IMR-90 (cell line): ENCODE measurements around the gene SYTL2.

ENCODE experiments used
- BHLHE40 ChIP-seq: fragments of 150-350 bp; IDR thresholded peaks from 2 replicates; pipeline ENCODE4 v1.6.1; 2016; ENCODE audit warnings: mild to moderate bottlenecking, low read depth, low read length
- CEBPB ChIP-seq: IDR thresholded peaks from 2 replicates; pipeline ENCODE4 v1.6.1; 2012; ENCODE audit warnings: low read depth, low read length, improper control_type of control experiment
- CTCF ChIP-seq: conservative IDR thresholded peaks from 2 replicates; pipeline ENCODE4 v1.5.1; 2012; ENCODE audit warnings: mild to moderate bottlenecking, low read depth, low read length, improper control_type of control experiment
- FOS ChIP-seq: fragments of 150-350 bp; IDR thresholded peaks from 2 replicates; pipeline ENCODE4 v1.6.1; 2016; ENCODE audit warnings: low read depth, low read length
- MAFK ChIP-seq: IDR thresholded peaks from 2 replicates; pipeline ENCODE4 v1.6.1; 2012; ENCODE audit warnings: low read depth, low read length, improper control_type of control experiment
- MAZ ChIP-seq: IDR thresholded peaks from 2 replicates; pipeline ENCODE4 v1.6.1; 2012; ENCODE audit warnings: low read depth, mild to moderate bottlenecking, low read length, improper control_type of control experiment, moderate library complexity, borderline replicate concordance
- MXI1 ChIP-seq: IDR thresholded peaks from 2 replicates; pipeline ENCODE4 v1.6.1; 2012; ENCODE audit warnings: low read depth, mild to moderate bottlenecking, low read length, moderate library complexity, borderline replicate concordance
- POLR2A ChIP-seq: IDR thresholded peaks from 2 replicates; pipeline ENCODE4 v1.6.1; 2012; ENCODE audit warnings: mild to moderate bottlenecking, low read depth, low read length
- RAD21 ChIP-seq: IDR thresholded peaks from 2 replicates; pipeline ENCODE4 v1.6.1; 2012; ENCODE audit warnings: low read length, improper control_type of control experiment
- RCOR1 ChIP-seq: IDR thresholded peaks from 2 replicates; pipeline ENCODE4 v1.6.1; 2012; ENCODE audit warnings: mild to moderate bottlenecking, low read length, improper control_type of control experiment; ENCODE audit not compliant: insufficient replicate concordance
- SMC3 ChIP-seq: fragments of 150-350 bp; IDR thresholded peaks from 2 replicates; pipeline ENCODE4 v1.6.1; 2016; ENCODE audit warnings: low read depth, mild to moderate bottlenecking, antibody characterized with exemption, low read length, moderate library complexity
- USF2 ChIP-seq: fragments of 150-350 bp; IDR thresholded peaks from 2 replicates; pipeline ENCODE4 v1.6.1; 2017; ENCODE audit warnings: mild to moderate bottlenecking, antibody characterized with exemption, low read length, low read depth

GRCh38 chr11:85651118-85651517 lies 159.8 kb downstream of the SYTL2 start:
- no peak for TF ChIP-seq CTCF
- no peak for TF ChIP-seq RAD21
- TF ChIP-seq MAZ, result no peak
- no peak for TF ChIP-seq SMC3
- TF ChIP-seq POLR2A, result no peak
- TF ChIP-seq BHLHE40, result no peak
- no peak for TF ChIP-seq FOS
- no peak for TF ChIP-seq CEBPB
- TF ChIP-seq MAFK, result no peak
- no peak for TF ChIP-seq RCOR1
- TF ChIP-seq MXI1, result no peak
- no peak for TF ChIP-seq USF2
